Measurements from ENCODE around the gene OMP.

OMP gene

DNA sequence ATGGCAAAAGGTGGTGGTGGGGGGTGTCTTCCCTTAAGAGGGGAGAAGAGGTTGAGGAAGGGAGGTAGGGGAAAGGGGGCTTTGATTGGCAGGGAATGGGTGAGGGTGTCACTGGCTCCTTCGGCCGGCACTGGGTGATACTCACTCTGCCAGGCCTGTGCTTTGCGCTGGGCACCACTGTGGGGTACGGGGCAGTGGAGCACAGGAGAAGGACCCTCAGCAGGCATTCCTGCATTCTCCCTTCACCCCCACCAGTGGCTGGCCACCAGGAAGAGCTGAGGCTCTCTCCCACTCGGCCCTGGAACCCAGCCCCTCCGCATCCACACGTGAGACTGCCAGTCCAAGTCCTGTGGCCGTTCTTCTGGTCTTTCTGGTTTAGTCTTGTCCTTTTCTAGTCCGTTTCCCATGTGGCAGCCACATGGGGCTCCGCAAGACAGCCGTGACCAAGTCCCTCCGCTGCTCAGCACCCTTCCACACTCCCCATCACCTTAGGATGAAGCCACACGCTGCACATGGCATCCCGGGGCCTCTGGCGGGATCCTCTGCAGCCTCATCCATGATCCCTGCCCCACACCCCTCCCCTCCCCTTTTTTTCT is 27.9 kb upstream of the OMP start:
- no peak overlapping the region for H3K4me3 ChIP-seq (ENCODE audit: low read depth, low read length)
- no peak for TF ChIP-seq CTCF (IDR thresholded peaks at IDR 0.05; ENCODE audit: borderline replicate concordance, insufficient read depth, low read depth, low read length)

DNA sequence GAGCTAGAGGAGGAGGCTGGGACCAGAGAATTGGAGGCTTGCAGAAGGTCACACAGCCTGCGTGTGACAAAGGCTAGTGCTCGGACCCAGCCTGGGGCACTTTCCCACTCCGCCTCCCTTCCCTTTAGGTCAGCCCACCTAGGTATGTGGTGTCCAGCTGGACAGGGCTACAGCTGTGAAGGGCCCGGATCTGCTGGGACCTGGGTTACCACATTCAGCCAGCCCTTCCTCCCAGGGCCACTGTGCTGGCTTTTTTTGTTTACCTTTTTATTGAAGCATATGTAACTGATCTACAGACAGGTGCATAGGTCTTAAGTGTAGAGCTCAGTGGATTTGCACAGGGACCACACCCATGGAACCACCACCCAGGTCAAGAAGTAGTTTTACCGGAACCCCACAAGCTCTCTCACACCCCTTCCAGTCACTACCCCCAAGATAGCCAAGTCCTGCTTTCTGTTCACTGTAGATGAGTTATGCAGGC is 27.2 kb upstream of the OMP start:
- no peak overlapping the region for H3K4me3 ChIP-seq (ENCODE audit: low read depth, low read length)
- no peak for TF ChIP-seq CTCF (IDR thresholded peaks at IDR 0.05; ENCODE audit: borderline replicate concordance, insufficient read depth, low read depth, low read length)

- no peak overlapping the region for H3K4me3 ChIP-seq (ENCODE audit: low read depth, low read length)
- TF ChIP-seq CTCF (IDR thresholded peaks at IDR 0.05; ENCODE audit: borderline replicate concordance, insufficient read depth, low read depth, low read length) = no peak
These were observed 23.0 kb upstream of the OMP start for GRCh38 chr11:77079666-77080065.

- no peak for TF ChIP-seq CTCF (IDR thresholded peaks at IDR 0.05; ENCODE audit: borderline replicate concordance, insufficient read depth, low read depth, low read length)
- H3K4me3 ChIP-seq (ENCODE audit: low read depth, low read length) = no peak overlapping the region
These were observed 21.9 kb upstream of the OMP start for GRCh38 chr11:77080643-77081210.

- H3K4me3 ChIP-seq (ENCODE audit: low read depth, low read length) = no peak overlapping the region
These were observed 21.2 kb upstream of the OMP start for GRCh38 chr11:77081381-77081851.

DNA sequence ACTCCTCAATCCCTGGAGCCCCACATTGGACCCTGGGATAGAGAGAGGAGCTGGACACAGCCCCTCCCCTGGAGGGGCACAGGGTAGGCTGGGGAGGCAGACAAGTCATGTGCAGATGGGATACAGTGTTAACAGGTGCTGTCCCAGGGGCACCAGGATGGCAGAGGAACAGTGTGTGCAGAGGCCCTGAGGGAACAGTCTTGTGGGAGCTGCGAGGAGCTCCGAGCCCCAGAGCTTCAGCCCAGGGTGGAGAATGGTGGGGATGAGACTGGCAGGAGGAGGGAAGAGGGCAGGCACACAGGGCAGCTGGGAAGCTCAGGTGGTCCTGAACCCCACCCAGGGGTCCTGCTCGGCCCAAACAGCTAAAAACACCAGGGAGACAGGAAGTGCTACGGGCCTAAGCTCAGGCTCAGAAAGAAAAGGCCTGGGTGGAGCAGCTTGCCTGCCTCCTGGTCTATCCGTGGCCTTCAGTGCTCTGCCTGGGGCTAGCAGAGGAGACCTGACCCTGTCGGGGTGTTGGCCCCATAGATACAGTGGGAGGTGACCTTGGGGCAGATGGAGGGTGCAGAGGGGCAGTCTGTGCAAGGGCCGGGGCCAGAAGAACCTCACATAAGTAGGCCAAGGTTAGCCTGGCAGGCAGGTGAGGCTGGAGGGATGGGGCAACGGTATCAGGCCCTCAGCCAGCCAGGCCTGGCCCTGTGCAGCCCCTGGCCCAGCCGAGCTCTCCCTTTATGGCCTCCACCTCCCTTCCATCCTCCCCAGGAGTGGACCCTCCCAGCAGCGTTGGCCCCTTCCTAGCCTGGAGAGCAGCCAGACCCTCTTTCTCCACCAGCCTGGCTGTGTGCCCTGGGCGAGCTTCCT is 20.4 kb upstream of the OMP start:
- TF ChIP-seq CTCF (IDR thresholded peaks at IDR 0.05; ENCODE audit: borderline replicate concordance, insufficient read depth, low read depth, low read length) = no peak
- no peak overlapping the region for H3K4me3 ChIP-seq (ENCODE audit: low read depth, low read length)

More at GRCh38 chr11:77081381-77081851, 21.2 kb upstream of the OMP start:
- TF ChIP-seq CTCF (IDR thresholded peaks at IDR 0.05; ENCODE audit: borderline replicate concordance, insufficient read depth, low read depth, low read length) = no peak
